Measurements from ENCODE around the gene GALNT13.

The GALNT13 gene

GRCh38 chr2:153972412-153972811 is 100.7 kb downstream of the GALNT13 start:
- DNase-seq (ENCODE audit: low spot score) = no peak
- TF ChIP-seq, protein P1, sequence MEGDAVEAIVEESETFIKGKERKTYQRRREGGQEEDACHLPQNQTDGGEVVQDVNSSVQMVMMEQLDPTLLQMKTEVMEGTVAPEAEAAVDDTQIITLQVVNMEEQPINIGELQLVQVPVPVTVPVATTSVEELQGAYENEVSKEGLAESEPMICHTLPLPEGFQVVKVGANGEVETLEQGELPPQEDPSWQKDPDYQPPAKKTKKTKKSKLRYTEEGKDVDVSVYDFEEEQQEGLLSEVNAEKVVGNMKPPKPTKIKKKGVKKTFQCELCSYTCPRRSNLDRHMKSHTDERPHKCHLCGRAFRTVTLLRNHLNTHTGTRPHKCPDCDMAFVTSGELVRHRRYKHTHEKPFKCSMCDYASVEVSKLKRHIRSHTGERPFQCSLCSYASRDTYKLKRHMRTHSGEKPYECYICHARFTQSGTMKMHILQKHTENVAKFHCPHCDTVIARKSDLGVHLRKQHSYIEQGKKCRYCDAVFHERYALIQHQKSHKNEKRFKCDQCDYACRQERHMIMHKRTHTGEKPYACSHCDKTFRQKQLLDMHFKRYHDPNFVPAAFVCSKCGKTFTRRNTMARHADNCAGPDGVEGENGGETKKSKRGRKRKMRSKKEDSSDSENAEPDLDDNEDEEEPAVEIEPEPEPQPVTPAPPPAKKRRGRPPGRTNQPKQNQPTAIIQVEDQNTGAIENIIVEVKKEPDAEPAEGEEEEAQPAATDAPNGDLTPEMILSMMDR (IDR thresholded peaks at IDR 0.05; ENCODE audit: extremely low read depth, missing control alignments) = no peak

- TF ChIP-seq, protein P1 (IDR thresholded peaks at IDR 0.05; ENCODE audit: extremely low read depth, missing control alignments) = no peak
Observed at GRCh38 chr2:153986488-153987229, 114.9 kb downstream of the GALNT13 start.

GRCh38 chr2:153990771-153991170 is 119.0 kb downstream of the GALNT13 start:
- TF ChIP-seq, protein P1 (IDR thresholded peaks at IDR 0.05; ENCODE audit: extremely low read depth, missing control alignments) = no peak
- no peak for DNase-seq (ENCODE audit: low spot score)

More at GRCh38 chr2:153986488-153987229, 114.9 kb downstream of the GALNT13 start:
- no peak for DNase-seq (ENCODE audit: low spot score)

DNA sequence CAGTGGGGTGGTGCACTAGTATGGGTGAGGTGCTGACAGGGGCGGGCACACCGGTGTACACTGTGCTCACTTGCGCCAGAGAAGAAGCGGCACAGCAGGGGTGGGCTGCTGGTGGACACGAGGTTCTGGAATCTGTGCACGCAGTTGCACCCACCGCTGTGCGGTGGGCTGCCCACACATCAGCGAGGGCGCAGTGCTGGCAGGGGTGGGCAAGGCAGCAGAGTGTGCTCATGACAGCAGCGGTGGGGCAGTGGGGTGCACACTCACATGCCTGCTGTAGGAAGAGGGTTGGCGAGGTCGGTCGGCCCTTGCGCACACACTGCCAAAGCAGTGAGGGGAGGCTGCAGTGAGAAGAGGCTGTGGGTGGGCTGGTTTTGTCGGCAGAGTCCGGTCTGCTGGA is 141.8 kb downstream of the GALNT13 start:
- no peak for DNase-seq (ENCODE audit: low spot score)
- TF ChIP-seq, protein P1 (IDR thresholded peaks at IDR 0.05; ENCODE audit: extremely low read depth, missing control alignments) = no peak

DNA sequence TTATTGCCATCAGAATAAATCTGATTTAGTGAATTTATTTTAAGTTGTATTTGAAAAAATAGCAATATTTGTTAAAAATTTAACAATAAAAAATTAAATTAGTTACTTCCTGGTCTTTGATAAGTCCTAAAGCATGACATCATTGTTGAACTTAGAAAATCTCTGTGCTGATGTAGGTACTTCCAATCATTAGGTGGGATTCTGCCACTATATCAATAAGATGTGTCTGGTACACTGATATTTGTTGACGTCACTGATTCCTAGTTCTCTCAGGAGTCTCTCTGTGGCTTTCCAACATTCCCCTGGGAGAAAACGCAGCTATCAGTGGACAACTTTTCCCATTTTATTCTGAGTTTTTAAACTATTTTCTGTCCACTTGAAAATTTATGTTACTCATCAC is 143.5 kb downstream of the GALNT13 start:
- TF ChIP-seq, protein P1 (IDR thresholded peaks at IDR 0.05; ENCODE audit: extremely low read depth, missing control alignments) = no peak
- DNase-seq (ENCODE audit: low spot score) = no peak

- no peak for DNase-seq (ENCODE audit: low spot score)
- TF ChIP-seq, protein P1 (IDR thresholded peaks at IDR 0.05; ENCODE audit: extremely low read depth, missing control alignments) = no peak
Observed at GRCh38 chr2:154029504-154029903, 157.8 kb downstream of the GALNT13 start.

- DNase-seq (ENCODE audit: low spot score) = no peak
- TF ChIP-seq, protein P1 (IDR thresholded peaks at IDR 0.05; ENCODE audit: extremely low read depth, missing control alignments) = no peak
Observed at GRCh38 chr2:154032220-154032619, 160.5 kb downstream of the GALNT13 start.
